Measurements from ENCODE around the gene PCBP4.

PCBP4 gene

DNA sequence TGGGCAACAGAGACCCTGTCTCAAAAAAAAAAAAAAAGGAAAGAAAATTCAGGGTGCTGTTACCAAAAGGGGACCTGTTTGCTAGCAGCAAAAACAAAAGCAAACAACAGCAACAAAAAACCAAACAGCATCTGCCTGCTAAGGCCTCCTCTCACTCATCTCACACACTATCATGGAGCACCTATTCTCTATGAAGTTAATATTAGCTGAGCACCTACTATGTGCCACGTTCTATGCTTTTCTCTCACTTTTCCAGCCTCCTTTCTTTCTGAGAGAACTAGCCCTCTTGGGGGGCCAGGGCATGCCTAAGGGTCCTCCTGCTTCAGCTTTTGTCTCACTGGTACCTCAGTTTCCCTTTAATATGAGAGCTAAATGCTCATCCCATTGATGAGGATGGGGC is 12.5 kb downstream of the PCBP4 start:
- DNase-seq, result no peak

DNA sequence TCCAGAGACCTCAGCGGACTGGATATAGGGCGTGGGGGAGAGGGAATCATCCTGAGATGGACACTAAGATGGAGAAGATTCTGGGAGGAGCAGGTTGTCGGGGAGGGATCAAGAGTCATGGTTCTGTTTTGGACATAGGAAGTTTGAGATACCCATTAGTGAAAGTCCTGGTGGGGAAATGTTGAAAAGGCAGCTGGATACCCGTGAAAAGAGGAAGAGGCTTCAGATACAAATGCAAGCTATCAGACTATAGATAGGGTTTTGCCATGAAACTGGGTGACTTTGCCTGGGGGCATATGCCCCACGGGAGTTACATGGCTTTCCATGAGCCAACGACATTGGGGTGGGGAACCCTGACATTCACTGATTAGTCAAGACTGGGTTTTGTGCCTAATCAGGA is 13.1 kb downstream of the PCBP4 start:
- DNase-seq, result no peak

DNA sequence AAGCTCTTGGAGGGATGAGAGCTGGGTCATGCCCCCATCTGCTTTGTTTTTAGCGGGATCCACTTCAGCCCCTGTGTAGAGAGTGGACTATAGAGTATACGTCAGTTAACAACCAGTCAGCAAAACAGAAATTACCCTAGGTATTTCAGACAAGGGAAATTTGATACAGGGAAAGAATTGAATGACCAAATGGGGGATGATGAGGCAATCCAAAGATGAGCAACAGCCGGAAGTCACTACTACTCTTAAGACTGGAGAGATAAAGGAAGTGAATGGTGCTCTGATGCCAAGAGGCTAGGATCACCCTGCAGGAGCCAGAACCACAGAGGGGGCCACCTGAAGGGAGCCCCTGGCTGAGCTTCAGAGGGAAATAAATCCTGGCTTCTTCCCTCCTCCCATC is 13.8 kb downstream of the PCBP4 start:
- no peak for DNase-seq

DNA sequence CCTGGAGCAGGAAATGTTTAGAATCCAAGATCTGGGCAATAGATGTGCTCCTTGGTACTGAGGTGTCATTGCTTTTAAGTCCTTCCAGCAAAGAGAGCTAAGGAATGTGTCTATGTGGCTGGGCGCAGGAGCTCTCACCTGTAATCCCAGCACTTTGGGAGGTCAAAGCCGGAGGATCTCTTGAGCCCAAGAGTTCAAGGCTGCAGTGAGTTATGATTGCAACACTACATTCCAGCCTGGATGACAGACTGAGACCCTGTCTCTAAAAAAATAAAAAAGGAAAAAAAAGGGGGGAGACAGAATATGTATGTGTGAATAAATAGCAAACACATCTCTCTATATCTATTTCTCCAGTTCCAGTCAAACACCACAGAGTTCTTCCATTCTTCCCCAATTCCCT is 16.4 kb downstream of the PCBP4 start:
- no peak for DNase-seq

DNA sequence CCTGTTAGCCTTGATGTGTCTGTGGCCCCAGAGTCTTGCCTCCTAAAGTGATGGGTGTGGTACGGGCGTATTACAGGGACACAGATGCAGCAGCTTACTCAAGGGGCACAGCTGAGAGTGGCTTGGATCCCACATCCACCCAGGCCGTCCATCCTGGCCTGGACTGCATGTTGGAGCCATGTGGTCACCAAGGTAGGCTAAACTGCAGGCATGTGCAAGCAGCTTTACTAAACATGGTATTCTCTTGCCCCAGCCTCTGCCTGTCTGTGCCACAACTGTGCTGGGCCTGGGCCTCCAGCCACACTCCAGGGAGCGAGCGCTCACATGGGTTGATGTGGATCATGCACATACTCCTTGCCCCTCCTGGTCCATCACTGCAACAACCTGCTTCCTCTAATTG is 18.1 kb downstream of the PCBP4 start:
- no peak for DNase-seq

DNA sequence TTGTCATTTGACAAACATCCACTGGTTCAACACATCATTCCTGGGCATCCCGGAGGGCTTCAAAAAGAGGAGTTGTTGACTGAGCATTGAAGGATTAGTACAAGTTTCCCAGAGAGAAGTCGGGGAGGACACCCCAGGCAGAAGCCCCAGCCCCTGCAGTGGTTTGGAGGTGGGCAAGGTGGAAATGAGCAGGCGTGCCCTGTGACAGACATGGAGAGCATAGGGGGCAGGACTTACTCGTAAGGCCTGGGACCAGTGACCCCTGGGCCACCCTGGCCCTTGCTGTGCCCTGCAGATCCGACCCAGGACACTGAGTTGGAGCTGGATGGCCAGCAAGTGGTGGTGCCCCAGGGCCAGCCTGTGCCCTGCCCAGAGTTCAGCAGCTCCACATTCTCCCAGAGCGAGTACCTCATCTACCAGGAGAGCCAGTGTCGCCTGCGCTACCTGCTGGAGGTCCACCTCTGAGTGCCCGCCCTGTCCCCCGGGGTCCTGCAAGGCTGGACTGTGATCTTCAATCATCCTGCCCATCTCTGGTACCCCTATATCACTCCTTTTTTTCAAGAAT is 19.2 kb downstream of the PCBP4 start:
- no peak for DNase-seq

DNA sequence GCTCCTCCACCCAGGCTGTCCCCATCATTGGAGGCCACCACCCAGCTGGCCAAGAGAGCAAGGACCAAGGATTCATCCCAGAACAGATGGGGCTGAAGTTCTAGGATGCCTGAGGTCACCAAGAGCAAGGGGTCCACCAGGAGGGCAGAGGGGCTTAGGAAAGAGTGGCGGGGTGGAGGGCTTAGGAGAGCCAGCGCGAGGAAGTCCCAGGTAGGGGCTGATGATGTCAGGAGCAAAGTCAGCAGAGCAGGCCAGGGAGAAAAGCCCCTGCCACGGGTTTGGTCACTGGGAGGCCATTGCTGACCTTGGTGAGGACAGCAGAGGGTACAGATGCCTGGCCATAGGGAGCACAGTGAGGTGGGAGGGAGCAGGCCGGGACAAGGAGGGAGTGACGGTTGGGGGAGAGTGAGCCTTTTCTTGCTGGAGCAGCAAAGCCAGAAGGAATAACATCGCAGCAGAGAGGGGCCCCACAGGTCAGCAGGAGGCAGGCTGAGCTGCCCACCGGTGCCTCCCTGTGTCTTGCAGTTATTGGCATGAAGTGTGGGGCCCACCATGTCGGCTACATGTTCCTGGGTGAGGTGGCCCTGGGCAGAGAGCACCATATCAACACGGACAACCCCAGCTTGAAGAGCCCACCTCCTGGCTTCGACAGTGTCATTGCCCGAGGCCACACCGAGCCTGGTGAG is 19.9 kb downstream of the PCBP4 start:
- DNase-seq, result no peak

DNA sequence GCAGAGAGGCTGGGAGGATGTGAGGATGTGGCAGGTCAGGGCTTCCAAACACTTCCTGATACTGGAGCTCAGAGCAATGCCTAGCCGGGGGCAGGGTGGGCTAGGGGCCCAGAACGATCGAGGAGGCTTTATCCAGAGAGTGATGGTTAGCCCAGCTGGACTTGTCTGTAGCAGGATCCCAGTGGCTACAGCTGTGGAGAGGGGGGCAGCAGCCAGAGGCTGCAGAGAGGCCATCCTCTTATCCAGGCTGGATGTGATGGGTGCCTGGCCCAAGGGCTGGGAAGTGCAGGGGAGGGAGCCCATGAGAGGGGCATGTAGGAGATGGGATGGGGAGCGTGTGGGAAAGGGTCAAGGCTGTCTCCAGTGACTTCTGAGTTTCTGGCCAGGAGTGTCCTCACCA is 20.5 kb downstream of the PCBP4 start:
- no peak for DNase-seq

DNA sequence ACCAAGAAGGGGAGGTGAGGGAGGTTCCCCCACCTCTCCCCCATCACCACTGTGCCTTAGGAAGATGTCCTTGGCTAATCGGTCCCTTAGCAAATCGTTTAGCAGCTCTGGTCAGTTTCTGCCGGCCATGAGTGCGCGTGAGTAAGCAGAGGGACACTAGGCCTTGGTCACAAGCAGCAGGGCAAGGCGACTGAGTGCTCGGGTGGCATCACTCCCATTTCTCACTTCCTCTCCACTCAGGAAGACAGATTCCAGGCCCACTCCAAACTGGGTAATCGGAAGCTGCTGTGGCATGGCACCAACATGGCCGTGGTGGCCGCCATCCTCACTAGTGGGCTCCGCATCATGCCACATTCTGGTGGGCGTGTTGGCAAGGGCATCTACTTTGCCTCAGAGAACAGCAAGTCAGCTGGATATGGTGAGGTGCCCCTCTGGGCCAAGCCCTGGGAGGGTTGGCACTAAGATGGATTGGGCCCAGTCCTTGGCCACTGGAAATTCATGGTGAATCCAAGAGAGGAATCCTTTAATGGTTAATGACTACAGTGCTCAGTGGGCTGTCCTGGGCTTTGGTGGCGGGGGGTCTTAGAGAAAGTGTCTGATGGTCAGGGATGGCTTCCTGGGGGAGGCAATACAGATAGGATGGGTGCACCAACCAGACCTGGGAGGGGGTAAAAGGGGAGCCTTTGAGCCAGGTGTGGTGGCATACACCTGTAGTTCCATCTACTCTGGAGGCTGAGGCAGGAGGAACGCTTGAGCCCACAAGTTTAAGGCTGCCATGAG is 21.1 kb downstream of the PCBP4 start:
- no peak for DNase-seq

DNA sequence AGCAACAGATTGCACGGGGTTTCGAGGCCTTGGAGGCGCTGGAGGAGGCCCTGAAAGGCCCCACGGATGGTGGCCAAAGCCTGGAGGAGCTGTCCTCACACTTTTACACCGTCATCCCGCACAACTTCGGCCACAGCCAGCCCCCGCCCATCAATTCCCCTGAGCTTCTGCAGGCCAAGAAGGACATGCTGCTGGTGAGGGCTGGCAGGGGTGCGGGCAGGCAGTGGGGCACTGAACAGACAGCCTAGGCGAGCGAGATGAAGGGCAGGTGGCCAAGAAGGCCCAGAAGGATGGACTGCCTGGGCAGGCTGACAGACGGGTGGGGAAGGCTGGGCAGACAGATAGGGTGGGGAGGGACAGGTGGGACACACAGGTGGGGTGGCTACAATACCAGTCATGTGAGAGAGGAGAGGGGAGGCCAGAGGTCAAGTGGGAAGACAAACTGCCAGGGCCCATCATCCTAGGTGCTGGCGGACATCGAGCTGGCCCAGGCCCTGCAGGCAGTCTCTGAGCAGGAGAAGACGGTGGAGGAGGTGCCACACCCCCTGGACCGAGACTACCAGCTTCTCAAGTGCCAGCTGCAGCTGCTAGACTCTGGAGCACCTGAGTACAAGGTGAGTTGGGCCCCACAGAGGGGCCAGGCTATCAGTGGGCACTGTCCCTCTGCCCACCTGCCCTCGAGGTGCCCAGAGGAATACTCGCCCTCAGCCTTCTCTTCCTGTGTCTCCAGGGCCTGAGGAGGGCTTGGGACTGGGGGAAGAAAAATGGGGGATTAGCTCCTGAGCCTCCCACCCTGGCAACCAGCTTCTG is 22.0 kb downstream of the PCBP4 start:
- DNase-seq, result no peak

DNA sequence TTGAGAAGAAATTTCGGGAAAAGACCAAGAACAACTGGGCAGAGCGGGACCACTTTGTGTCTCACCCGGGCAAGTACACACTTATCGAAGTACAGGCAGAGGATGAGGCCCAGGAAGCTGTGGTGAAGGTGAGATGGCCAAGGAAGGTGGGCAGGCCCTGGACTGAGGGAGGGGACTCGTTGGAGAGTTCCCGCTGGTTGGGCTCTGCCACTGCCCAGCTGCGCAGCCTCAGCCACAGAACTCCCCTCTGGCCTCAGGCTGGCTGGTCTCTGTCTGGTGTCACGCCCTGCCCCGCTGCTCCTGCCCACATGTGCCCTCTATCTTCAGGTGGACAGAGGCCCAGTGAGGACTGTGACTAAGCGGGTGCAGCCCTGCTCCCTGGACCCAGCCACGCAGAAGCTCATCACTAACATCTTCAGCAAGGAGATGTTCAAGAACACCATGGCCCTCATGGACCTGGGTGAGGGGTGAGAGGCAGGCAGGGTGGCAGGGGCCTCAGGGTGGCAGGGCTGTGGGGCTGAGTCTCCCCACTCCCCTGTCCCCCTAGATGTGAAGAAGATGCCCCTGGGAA is 22.7 kb downstream of the PCBP4 start:
- DNase-seq, result no peak

DNA sequence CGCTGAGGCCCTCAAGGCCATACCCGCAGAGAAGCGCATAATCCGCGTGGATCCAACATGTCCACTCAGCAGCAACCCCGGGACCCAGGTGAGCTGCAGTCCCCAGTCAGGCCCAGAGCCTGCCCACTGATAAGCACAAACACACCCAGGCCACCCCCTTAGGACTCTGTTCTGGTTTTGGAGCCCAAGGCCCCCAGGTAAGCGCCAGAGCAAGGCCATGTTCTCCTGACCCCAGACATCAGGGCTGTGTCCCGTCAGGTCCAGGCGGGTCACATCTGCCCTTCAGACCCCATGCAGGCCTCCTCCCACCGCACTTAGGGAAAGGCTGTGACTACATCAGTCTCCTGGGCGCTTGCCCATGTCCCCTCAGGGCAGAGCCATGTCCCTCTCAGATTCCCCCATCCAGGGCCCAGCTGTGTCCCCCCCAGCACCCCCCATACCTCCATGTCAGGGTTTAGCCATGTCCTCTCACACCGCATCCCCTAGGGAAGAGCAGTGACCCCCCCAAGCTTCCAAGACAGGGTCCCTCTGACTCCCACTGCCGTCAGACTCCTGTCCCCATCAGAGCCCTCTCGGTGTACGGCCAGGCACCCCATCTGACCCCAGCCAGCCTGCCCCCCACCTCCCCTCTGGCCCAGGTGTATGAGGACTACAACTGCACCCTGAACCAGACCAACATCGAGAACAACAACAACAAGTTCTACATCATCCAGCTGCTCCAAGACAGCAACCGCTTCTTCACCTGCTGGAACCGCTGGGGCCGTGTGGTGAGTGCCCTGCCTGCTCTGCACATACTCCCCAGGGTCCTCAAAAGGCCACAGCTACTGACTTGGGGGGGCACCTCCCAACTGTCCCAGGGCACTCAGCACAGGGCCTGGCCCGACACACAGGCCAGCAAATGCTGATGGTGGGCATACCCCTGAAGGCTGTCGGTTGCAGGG is 23.5 kb downstream of the PCBP4 start:
- no peak for DNase-seq

DNA sequence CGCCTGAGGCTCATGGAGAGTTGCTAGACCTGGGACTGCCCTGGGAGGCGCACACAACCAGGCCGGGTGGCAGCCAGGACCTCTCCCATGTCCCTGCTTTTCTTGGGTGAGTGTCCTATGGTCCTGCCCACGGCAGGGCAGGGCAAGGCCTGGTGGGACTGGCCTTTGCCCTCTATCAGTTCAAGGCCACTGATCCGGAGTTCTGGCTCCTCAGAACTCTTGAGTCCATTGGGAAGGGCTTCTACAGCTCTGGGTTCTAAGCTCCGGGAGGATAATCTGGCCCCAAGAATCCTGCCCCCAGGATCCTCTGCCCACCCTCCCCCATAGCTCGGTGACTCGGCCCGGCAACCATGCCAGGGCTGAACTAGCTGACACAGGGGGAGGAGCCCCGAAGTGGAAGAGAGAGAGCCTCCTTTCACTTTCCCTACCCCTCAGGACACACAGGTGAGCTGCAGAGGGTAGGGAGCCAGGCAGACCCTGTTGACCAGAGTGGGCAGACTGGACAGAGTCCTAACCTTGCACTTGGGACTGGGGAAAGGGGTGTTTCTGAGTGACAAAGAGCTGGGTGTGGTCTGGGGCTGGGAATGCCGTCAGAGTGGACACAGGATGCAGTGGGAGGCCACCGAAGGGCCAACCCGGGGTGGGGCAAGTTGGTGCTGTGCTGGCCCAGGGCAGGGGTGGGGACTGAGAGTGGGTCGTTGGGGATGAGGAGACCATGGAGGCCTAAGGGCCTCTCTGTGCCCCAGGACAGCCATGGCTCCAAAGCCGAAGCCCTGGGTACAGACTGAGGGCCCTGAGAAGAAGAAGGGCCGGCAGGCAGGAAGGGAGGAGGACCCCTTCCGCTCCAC is 24.4 kb downstream of the PCBP4 start:
- DNase-seq, result peak; percentile 48

DNA sequence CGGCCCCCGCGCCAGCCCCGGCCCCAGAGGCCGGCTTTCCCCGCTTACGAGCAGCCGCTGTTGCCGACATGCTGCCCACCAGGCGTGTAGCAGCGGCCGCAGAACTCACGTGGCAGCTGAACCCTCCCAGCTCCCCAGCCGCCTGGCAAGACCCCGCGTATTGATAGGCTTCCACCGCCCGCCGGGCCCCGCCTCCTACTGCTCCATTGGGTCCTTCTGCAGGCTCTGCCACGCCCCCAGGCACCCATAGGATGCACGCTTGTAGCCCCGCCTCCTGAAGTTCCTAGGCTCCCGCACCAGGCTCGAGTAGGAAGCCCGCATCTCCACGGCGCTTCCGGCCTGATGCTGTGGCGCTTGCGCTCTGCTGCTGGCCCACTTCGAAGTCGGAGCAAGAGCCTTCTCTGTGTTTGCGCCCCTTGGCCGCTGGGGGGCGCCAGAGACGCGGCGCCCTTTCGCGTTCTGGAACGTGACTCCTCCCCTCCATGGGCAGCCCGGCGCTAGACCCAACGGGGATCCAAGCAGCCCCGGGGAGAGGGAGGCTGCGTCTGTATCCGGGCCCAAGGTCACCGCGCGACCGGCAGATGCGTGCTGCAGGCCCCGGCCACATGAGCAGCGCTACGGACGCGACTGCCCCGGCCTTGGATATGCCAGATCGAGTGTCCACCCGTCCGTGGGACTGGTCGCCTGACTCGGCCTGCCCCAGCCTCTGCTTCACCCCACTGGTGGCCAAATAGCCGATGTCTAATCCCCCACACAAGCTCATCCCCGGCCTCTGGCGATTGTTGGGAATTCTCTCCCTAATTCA is 25.3 kb downstream of the PCBP4 start, which contains the start of the genes PARP3 and RRP9:
TSS of gene PARP3 (plus strand) at position 566 of the 805 bp plus-strand sequence. CDS start 993 bp downstream, outside the sequence.
TSS of gene RRP9 (minus strand) at position 107 of the 805 bp plus-strand sequence. CDS start at position 70, 37 bp downstream.
- DNase-seq, result peak; percentile 100

DNA sequence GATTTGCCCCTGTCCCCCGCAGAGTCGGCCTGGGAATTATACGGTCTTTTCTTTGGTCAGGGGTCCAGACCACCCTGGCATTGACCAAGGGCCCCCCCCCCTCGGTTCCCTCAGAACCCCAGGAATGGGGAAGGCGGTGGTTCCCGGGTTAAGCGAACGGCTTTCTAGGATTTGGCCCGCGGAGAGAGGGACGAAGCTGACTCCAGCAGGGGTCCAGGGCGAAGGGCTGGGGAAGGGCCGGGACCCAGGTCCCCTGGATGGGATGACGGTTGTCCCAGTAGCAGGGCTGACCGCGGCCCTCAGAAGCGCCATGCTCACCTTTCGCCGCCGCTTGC is 25.8 kb downstream of the PCBP4 start:
- DNase-seq, result no peak

DNA sequence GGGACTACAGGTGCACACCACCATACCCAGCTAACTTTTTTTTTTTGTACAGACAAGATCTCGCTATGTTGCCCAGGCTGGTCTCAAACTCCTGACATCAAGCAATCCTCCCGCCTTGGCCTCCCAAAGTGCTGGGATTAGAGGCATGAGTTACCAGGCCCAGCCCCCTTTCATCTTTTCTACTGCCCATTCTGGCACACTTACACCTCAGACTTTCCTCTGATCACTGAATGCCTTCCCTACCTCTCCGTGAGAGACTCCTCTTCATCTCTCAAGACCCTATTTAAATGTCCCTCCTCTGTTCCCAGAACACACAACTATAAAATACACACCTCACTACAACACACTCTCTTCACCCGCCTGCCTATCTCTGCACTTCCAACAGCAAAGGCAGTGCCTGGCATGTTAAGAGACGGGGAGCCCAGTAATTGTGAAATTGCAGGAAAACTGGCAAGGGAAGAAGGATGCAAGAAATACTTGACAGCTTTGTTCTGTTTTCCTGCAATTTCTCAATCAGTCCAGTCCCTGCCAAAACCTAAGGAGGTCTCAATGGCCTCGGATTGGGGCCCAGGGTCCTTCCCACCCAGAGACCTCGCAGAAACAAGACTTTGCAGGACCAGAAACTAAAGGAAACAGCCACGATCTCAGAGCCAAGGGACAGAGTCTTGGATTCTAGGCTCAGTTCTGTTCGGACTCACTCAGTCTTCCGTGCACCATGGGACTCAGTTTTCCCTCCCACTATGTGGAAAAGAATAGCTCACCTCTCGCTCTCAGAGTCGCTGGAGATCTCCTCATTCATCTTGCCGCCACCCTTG is 26.4 kb downstream of the PCBP4 start:
- no peak for DNase-seq

DNA sequence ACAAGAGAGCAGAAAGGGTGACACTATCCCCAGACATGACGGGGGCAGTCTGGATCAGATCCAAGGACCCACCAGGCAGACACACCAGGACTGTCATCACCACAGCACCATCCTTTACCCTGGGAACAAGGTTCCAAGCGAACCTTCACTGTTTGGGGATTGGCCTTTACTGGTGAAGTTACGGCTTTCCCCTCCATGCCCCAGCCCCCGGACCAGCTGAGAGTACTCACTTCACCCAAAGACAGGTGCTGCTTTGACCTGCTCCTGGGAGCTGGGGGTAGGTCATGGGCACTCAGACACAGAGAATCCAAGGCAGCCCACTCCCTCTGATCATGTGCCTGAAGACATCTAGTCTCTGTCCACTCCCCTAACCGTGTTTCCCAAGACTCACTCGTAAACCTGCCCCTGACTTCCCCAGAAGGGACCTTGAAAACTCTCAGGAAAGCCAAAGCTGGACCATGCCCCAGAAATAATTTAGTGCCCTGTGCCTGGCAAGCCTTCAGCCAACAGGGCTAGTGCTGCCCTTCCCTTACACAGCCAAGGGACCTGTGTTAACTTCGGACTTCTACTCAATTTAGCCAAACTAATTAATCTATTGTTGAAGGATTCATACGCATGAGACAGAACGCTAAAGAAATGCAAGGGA is 28.4 kb downstream of the PCBP4 start:
- no peak for DNase-seq
